ENCODE results near the gene MALRD1.

Gene MALRD1

DNA sequence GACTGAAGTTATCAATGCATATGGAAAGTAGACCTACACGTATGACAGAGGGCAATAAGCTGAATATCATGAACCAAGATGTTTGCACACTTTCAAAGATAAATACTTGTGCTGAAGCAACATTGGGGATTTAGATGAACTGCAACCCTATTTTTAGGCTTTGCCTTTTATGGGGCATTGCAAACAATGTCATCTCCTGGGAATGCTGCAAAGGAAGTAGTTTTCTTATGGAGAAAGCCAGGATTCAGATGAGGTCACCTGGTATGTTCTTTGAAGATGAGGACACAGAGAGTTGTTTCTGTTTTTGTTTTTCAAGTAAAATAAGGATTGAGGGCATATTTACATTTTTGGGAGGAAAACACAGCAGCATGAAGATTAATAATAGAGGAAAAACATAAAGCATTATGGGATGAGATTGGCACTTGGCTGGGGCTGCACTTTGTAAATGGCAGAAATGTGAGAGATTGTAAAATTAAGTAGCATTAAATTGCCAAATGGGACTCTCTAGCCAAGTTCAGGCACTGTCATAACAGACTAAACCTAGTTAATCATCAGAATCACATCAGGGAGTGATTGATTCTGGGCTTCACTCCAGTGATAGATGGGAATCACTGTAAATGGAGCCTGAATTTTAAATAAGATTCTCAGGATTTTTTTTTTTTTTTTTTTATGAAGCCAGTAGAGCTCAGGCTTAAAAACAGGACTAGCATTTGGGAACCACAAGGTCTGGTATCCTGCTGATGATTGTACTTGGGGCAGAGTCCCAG is 63.1 kb downstream of the MALRD1 start:
- peak; percentile 44 for DNase-seq

- DNase-seq: no peak
Measured at GRCh38 chr10:19117438-19117837, 68.8 kb downstream of the MALRD1 start.

GRCh38 chr10:19119191-19119590 is 70.6 kb downstream of the MALRD1 start:
- DNase-seq: no peak

DNA sequence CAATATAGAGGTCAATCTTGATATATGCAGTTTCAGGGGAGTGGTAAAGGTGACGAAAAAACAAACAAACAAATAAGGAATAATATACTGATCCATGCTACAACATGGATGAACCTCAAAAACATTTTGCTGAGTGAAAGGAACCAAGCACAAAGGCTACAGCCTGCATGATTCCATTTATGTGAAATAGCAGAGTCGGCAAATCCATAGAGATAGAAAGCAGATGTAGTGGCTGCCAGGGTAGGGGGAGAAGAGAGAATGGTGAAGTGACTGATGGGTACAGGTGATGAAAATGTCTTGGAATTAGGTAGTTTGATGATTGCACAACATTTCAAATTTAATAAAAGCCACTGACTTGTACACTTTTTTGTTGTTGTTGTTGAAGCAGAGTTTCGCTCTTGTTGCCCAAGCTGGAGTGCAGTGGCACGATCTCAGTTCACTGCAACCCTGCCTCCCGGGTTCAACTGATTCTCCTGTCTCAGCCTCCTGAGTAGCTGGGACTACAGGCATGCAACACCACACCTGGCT is 71.8 kb downstream of the MALRD1 start:
- no peak for DNase-seq

DNA sequence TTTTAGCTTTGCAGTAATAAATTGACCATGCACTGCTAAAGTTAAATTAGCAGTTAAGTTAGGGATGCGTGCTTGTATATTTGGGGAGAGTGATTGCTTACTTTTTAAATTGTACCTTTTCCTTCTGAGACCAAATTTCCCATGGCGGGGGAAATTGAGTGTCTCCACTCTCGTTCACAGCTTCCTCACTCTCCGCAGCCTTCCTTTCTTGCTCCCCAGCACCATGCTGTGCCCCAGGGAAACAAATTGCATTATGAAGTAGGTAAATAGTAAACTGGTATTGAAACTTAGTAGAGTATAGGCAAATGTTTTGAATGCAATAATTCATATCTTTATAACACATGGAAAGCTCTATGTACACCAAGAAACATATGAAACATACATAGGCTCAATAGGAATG is 85.4 kb downstream of the MALRD1 start:
- no peak for DNase-seq

- no peak for DNase-seq
Measured at GRCh38 chr10:19142967-19143366, 94.4 kb downstream of the MALRD1 start.

DNA sequence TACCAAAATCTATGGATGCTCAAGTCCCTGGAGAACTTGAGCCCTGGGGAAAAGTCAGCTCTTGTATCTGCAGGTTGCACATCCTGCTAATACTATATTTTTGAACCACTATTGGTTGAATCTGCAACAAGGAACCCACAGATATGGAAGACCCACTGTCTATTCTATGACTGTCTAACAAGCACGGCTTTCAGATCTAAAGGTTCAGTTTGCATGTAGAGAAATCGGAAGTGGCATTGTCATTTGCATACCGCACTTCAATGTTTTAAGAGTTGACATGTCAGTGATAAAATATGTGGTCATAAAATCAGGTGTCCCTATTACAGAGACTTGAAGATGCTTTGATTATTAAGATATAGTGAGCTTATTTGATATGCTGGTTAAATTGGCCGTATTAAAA is 95.6 kb downstream of the MALRD1 start:
- DNase-seq: no peak

- no peak for DNase-seq
Measured at GRCh38 chr10:19154375-19154774, 105.8 kb downstream of the MALRD1 start.

DNA sequence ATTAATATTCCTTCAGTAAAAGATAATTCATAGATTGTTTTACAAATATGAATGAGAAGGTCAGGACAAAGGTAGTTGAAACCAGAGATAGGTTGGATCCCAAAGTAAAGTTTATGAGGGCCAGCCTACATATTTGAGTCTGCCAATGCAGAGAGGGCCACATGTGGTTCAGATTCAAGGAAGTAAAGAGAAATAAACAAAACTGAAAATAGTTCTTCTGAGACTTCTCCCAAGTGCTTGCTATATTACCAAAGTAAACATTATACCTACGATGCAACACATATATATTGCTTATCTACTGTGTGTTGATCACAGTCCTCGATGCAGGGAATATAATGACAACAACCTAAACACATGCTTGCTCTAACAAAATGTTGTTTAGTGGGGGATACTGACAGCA is 109.8 kb downstream of the MALRD1 start:
- DNase-seq: no peak

GRCh38 chr10:19158870-19159269 is 110.3 kb downstream of the MALRD1 start:
- DNase-seq: no peak

- no peak for DNase-seq
Measured at GRCh38 chr10:19164461-19164860, 115.9 kb downstream of the MALRD1 start.

- no peak for DNase-seq
Measured at GRCh38 chr10:19168584-19168983, 120.0 kb downstream of the MALRD1 start.

GRCh38 chr10:19169041-19169440 is 120.4 kb downstream of the MALRD1 start:
- no peak for DNase-seq

DNA sequence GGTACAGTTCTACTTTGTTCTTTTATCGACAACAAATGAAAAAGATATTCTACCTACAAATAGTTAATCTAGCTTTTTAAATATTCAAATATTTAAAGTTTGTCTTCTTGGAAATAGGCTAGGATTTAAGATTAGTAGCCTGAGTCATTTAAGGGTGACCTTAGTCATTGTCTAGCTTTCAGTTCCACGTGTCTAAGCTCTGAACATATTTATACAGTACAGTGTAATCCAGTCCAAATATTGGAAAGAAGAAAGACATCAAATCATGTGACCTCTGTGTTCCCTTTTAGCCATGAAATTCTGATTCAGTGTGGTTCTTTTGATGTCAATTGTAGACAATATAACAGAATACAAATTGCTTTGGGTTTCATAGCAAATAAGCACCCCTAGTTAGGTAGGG is 121.1 kb downstream of the MALRD1 start:
- peak; percentile 8 for DNase-seq

- no peak for DNase-seq
Measured at GRCh38 chr10:19178675-19179074, 130.1 kb downstream of the MALRD1 start.

GRCh38 chr10:19184891-19185290 is 136.3 kb downstream of the MALRD1 start:
- DNase-seq: no peak

- DNase-seq: no peak
Measured at GRCh38 chr10:19194866-19195265, 146.3 kb downstream of the MALRD1 start.

- no peak for DNase-seq
Measured at GRCh38 chr10:19195698-19196097, 147.1 kb downstream of the MALRD1 start.

DNA sequence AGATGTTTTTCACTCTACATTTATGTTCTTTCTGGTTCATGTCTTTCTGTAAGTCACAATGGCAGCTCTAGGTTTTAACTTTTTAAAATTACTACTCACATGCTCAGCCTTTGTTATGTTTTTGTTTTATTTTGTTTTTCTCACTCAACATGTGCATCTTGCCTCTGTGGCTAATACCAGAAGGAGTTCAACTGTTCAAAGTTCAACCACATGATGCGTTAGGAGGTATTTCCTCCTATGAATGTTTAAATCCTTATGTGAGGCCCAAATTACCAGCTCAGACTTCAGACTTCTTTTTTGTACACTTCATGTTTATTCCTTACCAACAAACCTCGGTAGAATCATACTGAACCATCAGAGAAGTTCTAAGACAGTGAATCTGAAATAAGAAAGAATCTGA is 151.6 kb downstream of the MALRD1 start:
- no peak for DNase-seq

DNA sequence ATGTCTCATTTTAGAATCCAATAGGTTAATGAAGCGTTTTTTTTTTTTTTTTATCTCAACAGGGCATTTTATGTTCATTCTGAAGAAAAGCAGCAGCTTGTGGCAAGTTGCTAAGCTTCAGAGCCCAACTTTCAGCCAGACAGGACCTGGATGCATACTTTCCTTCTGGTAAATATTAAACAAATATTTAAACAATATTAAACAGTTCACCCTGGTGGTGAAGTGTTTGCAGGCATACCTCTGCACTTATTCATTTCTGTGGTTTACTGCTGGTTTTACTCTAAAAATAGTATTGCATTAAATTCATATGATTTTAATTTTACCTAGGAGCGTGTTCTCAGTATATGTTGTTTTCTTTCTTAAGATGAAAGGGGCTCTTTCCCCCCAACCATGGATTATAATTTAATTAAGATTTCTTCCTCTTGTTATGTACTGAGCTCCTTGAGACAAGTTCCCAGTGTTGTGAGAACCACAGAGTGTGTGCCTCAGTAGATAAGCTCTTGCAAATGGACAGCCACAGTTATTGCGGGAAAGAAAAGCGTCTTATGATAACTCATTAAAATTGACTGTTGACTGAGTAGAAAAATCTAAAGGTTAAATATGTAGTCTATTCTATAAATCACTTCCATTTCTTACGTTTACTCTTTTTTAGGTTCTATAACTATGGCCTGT is 155.8 kb downstream of the MALRD1 start:
- peak; percentile 45 for DNase-seq

GRCh38 chr10:19209319-19209718 is 160.7 kb downstream of the MALRD1 start:
- DNase-seq: no peak

GRCh38 chr10:19212590-19212989 is 164.0 kb downstream of the MALRD1 start:
- DNase-seq: no peak

DNA sequence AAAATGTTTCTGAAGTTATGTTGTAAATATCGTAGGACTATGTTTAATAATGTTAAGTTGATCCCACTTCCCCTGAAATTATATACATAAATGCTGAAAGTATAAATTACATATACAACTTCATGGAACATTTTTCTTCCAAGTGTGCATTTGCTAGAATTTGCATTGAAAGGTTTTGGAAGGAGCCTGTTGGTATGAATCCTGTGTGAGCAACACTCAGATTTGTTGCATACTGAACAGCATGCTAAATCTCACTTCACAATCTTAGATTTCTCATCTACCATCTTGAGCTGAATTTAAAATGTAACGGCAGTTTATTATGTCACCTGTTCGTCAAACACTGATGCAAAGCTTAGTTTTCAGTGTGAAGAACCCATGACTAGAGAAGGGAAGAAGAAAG is 172.6 kb downstream of the MALRD1 start:
- no peak for DNase-seq

GRCh38 chr10:19226025-19226424 is 177.4 kb downstream of the MALRD1 start:
- no peak for DNase-seq

Measured in fibroblast of skin of abdomen (primary cell).